HEK293 (cell line): ENCODE data around the gene ZNF619.

Source experiments
- ATF2 ChIP-seq: fragments of 450-650 bp; formaldehyde crosslinking; IDR thresholded peaks from 2 replicates; pipeline ENCODE4 v1.5.1; 2016; ENCODE audit warnings: missing biosample characterization, missing genetic modification characterization, low read depth
- BCL11B ChIP-seq: fragments of 450-650 bp; formaldehyde crosslinking; IDR thresholded peaks from 2 replicates; pipeline ENCODE4 v1.5.1; 2016; ENCODE audit warnings: low read depth, missing biosample characterization, missing genetic modification characterization
- ELK4 ChIP-seq: IDR thresholded peaks from 2 replicates; pipeline ENCODE4 v1.6.1; 2011; ENCODE audit warnings: mild to moderate bottlenecking, low read depth, low read length, borderline replicate concordance
- KLF16 ChIP-seq: fragments of 450-650 bp; formaldehyde crosslinking; IDR thresholded peaks from 2 replicates; pipeline ENCODE4 v1.5.1; 2017; ENCODE audit warnings: missing biosample characterization, missing genetic modification characterization
- MEIS1 ChIP-seq: sonication (generic); formaldehyde crosslinking; IDR thresholded peaks from 2 replicates; pipeline ENCODE4 v1.8.1; 2022; ENCODE audit warnings: missing genetic modification reagents, mild to moderate bottlenecking, borderline replicate concordance
- MZF1 ChIP-seq: fragments of 450-650 bp; formaldehyde crosslinking; IDR thresholded peaks from 2 replicates; pipeline ENCODE4 v1.5.1; 2017; ENCODE audit warnings: missing biosample characterization, missing genetic modification characterization, borderline replicate concordance
- PBX3 ChIP-seq: sonication (generic); formaldehyde crosslinking; IDR thresholded peaks from 2 replicates; pipeline ENCODE4 v1.8.1; 2022; ENCODE audit warnings: mild to moderate bottlenecking, moderate library complexity, missing genetic modification reagents
- RBAK ChIP-seq: fragments of 450-650 bp; formaldehyde crosslinking; IDR thresholded peaks from 2 replicates; pipeline ENCODE4 v1.5.1; 2016; ENCODE audit warnings: missing biosample characterization, missing genetic modification characterization
- SP3 ChIP-seq: fragments of 450-650 bp; formaldehyde crosslinking; IDR thresholded peaks from 2 replicates; pipeline ENCODE4 v1.5.1; 2016; ENCODE audit warnings: missing biosample characterization, missing genetic modification characterization
- SP7 ChIP-seq: fragments of 450-650 bp; formaldehyde crosslinking; IDR thresholded peaks from 2 replicates; pipeline ENCODE4 v1.5.1; 2016; ENCODE audit warnings: missing biosample characterization, missing genetic modification characterization
- YY2 ChIP-seq: fragments of 450-650 bp; formaldehyde crosslinking; IDR thresholded peaks from 2 replicates; pipeline ENCODE4 v1.5.1; 2016; ENCODE audit warnings: missing biosample characterization, missing genetic modification characterization
- ZBTB20 ChIP-seq: fragments of 450-650 bp; formaldehyde crosslinking; IDR thresholded peaks from 2 replicates; pipeline ENCODE4 v1.5.1; 2016; ENCODE audit warnings: missing biosample characterization, missing genetic modification characterization
- ZBTB21 ChIP-seq: fragments of 450-650 bp; formaldehyde crosslinking; IDR thresholded peaks from 2 replicates; pipeline ENCODE4 v1.5.1; 2017; ENCODE audit warnings: missing biosample characterization, missing genetic modification characterization
- ZBTB26 ChIP-seq: fragments of 450-650 bp; formaldehyde crosslinking; optimal IDR thresholded peaks from 2 replicates; pipeline ENCODE3; 2016; ENCODE audit warnings: missing biosample characterization, mild to moderate bottlenecking, missing genetic modification characterization
- ZNF138 ChIP-seq: fragments of 450-650 bp; formaldehyde crosslinking; IDR thresholded peaks from 2 replicates; pipeline ENCODE4 v1.5.1; 2016; ENCODE audit warnings: missing biosample characterization, missing genetic modification characterization, borderline replicate concordance
- ZNF211 ChIP-seq: fragments of 450-650 bp; formaldehyde crosslinking; IDR thresholded peaks from 2 replicates; pipeline ENCODE4 v1.5.1; 2016; ENCODE audit warnings: low read depth, missing biosample characterization, missing genetic modification characterization
- ZNF274 ChIP-seq, 2 experiments: fragments of 200-500 bp in 1 of 2; fragments of 450-650 bp in 1 of 2; sonication (Bioruptor generic) in 1 of 2; formaldehyde crosslinking in 1 of 2; IDR thresholded peaks; 2 replicates each; pipeline versions ENCODE4 v1.5.1 to v1.6.1; 2014 to 2016; ENCODE audit warnings: borderline replicate concordance in 1 of 2, inconsistent platforms in 1 of 2, low read length in 1 of 2, missing biosample characterization in 1 of 2, missing genetic modification characterization in 1 of 2
- ZNF366 ChIP-seq: fragments of 450-650 bp; formaldehyde crosslinking; conservative IDR thresholded peaks from 2 replicates; pipeline ENCODE4 v1.5.1; 2016; ENCODE audit warnings: missing biosample characterization, missing genetic modification characterization
- ZNF501 ChIP-seq: fragments of 450-650 bp; formaldehyde crosslinking; IDR thresholded peaks from 2 replicates; pipeline ENCODE4 v1.5.1; 2016; ENCODE audit warnings: missing biosample characterization, missing genetic modification characterization
- ZNF518A ChIP-seq: fragments of 450-650 bp; formaldehyde crosslinking; conservative IDR thresholded peaks from 2 replicates; pipeline ENCODE4 v1.5.1; 2016; ENCODE audit warnings: low read depth, missing biosample characterization, missing genetic modification characterization
- ZNF585B ChIP-seq: fragments of 450-650 bp; formaldehyde crosslinking; IDR thresholded peaks from 2 replicates; pipeline ENCODE4 v1.5.1; 2016; ENCODE audit warnings: missing biosample characterization, missing genetic modification characterization
- ZNF629 ChIP-seq: fragments of 450-650 bp; formaldehyde crosslinking; IDR thresholded peaks from 2 replicates; pipeline ENCODE4 v1.5.1; 2017; ENCODE audit warnings: missing biosample characterization, missing genetic modification characterization
- ZNF670 ChIP-seq: fragments of 450-650 bp; formaldehyde crosslinking; IDR thresholded peaks from 2 replicates; pipeline ENCODE4 v1.5.1; 2016; ENCODE audit warnings: missing biosample characterization, missing genetic modification characterization, low read depth
- ZNF768 ChIP-seq: fragments of 450-650 bp; formaldehyde crosslinking; IDR thresholded peaks from 2 replicates; pipeline ENCODE4 v1.5.1; 2018; ENCODE audit warnings: missing biosample characterization, mild to moderate bottlenecking, missing genetic modification characterization
- ZSCAN30 ChIP-seq: fragments of 450-650 bp; IDR thresholded peaks from 2 replicates; pipeline ENCODE4 v1.5.1; 2018; ENCODE audit warnings: missing biosample characterization, mild to moderate bottlenecking, missing genetic modification characterization, moderate library complexity
- ZXDB ChIP-seq: fragments of 450-650 bp; formaldehyde crosslinking; IDR thresholded peaks from 2 replicates; pipeline ENCODE4 v1.5.1; 2016; ENCODE audit warnings: missing biosample characterization, missing genetic modification characterization

Gene ZNF619

GRCh38 chr3:40456940-40457823 lies 19.7 kb upstream of the ZNF619 start, which contains the start of gene RPL14 (continued):
- TF ChIP-seq ZNF518A (tag by site-specific recombination) (0 out of 2 replicates have a peak, but pooled peaks have one; percentile 25), SP3 (tag by site-specific recombination) (peak; percentile 68), BCL11B (tag by site-specific recombination) (no peak), ZXDB (peak; percentile 96), RBAK (tag by site-specific recombination) (no peak), ZSCAN30 (0 out of 2 replicates have a peak, but pooled peaks have one; percentile 30), MEIS1 (no peak), KLF16 (tag by site-specific recombination) (0 out of 2 replicates have a peak, but pooled peaks have one; percentile 18), ZNF211 (tag by site-specific recombination) (no peak), ZBTB20 (tag by site-specific recombination) (peak; percentile 28; the same call in 1 of the 2 replicates), ZNF629 (tag by site-specific recombination) (no peak), ZNF585B (tag by site-specific recombination) (no peak), ZNF670 (tag by site-specific recombination) (no peak), ZNF366 (tag by site-specific recombination) (no peak), ZBTB21 (no peak), ZBTB26 (tag by site-specific recombination) (peak; percentile 89), SP7 (no peak), ZNF768 (tag by site-specific recombination) (no peak), PBX3 (0 out of 2 replicates have a peak, but pooled peaks have one; percentile 58), ATF2 (no peak), YY2 (peak; percentile 73), ZNF501 (tag by site-specific recombination) (peak; percentile 38; the same call in 1 of the 2 replicates), MZF1 (tag by site-specific recombination) (no peak), ZNF138 (tag by site-specific recombination) (no peak), ZNF274 (IDR thresholded peaks at IDR 0.05; ENCODE audit: low read length) (no peak), ZNF274 (tag by site-specific recombination; IDR thresholded peaks at IDR 0.05; ENCODE audit: borderline replicate concordance) (no peak), ELK4 (no peak)
